CD14-positive monocyte (primary cell): Measurements from ENCODE around the gene DEK. TPM values are rescaled to one million over a fixed set of nuclear protein-coding genes. Genes with fewer than 3 reads are reported as not detected.

Experiments
- DNase-seq, 3 donors: peaks; one replicate each; pipeline ENCODE4 v3.0.0-alpha.2; 2011 to 2022
- H2AFZ ChIP-seq: 2 replicates; pipeline ENCODE4 v1.6.0; 2012; ENCODE audit warnings: mild to moderate bottlenecking, low read depth, low read length, inconsistent platforms; ENCODE audit not compliant: insufficient read depth, poor library complexity, severe bottlenecking
- H3K27ac ChIP-seq, 2 donors: 1 replicate in 1 of 2; 2 replicates in 1 of 2; pipeline ENCODE4 v1.5.1; 2012 to 2013; ENCODE audit warnings: low read length in 2 of 2, control low read depth in 1 of 2, inconsistent platforms in 1 of 2, low read depth in 1 of 2, mild to moderate bottlenecking in 1 of 2
- H3K27me3 ChIP-seq, 2 donors: one replicate each; pipeline versions ENCODE4 v1.6.0 to v1.6.1; 2011 to 2013; ENCODE audit warnings: low read length in 2 of 2; ENCODE audit not compliant: control insufficient read depth in 2 of 2, insufficient read depth in 2 of 2
- H3K36me3 ChIP-seq, 2 donors: replicated peaks in 1 of 2; 1 replicate in 1 of 2; 2 replicates in 1 of 2; pipeline versions ENCODE4 v1.5.1 to v1.6.1; 2012 to 2013; ENCODE audit warnings: low read length in 2 of 2, control low read depth in 1 of 2, inconsistent platforms in 1 of 2, mild to moderate bottlenecking in 1 of 2; ENCODE audit not compliant: insufficient read depth in 2 of 2, control insufficient read depth in 1 of 2
- H3K4me1 ChIP-seq, 2 donors: 1 replicate in 1 of 2; 2 replicates in 1 of 2; pipeline versions ENCODE4 v1.5.1 to v1.6.1; 2012 to 2013; ENCODE audit warnings: low read length in 2 of 2, control low read depth in 1 of 2, inconsistent platforms in 1 of 2, mild to moderate bottlenecking in 1 of 2, moderate library complexity in 1 of 2; ENCODE audit not compliant: insufficient read depth in 2 of 2, control insufficient read depth in 1 of 2
- H3K4me2 ChIP-seq: replicated peaks from 2 replicates; pipeline ENCODE3; 2012; ENCODE audit warnings: low read length, moderate library complexity, mild to moderate bottlenecking; ENCODE audit not compliant: poor library complexity, severe bottlenecking; ENCODE audit errors: extremely low read depth
- H3K4me3 ChIP-seq, 3 experiments: fragments of 200-600 bp in 1 of 3; sonication (generic) in 1 of 3; replicated peaks in 1 of 3; 1 replicate in 2 of 3; 2 replicates in 1 of 3; pipeline ENCODE4 v1.5.1; 2011 to 2013; ENCODE audit warnings: low read length in 3 of 3, mild to moderate bottlenecking in 3 of 3, control low read depth in 2 of 3, low read depth in 2 of 3, inconsistent platforms in 1 of 3, moderate library complexity in 1 of 3
- H3K79me2 ChIP-seq: 2 replicates; pipeline ENCODE4 v1.6.0; 2012; ENCODE audit warnings: mild to moderate bottlenecking, control low read depth, inconsistent platforms, low read length, moderate library complexity; ENCODE audit not compliant: insufficient read depth
- H3K9ac ChIP-seq: 2 replicates; pipeline ENCODE4 v1.6.0; 2017; ENCODE audit warnings: low read length, mild to moderate bottlenecking; ENCODE audit not compliant: insufficient read depth, poor library complexity, severe bottlenecking
- H3K9me3 ChIP-seq, 2 donors: replicated peaks in 1 of 2; 1 replicate in 1 of 2; 2 replicates in 1 of 2; pipeline versions ENCODE4 v1.5.1 to v1.6.1; 2012 to 2013; ENCODE audit warnings: low read length in 2 of 2, control low read depth in 1 of 2; ENCODE audit not compliant: control insufficient read depth in 1 of 2, insufficient read depth in 1 of 2
- H4K20me1 ChIP-seq: 2 replicates; pipeline ENCODE4 v1.6.0; 2012; ENCODE audit warnings: mild to moderate bottlenecking, low read length, control low read depth, moderate library complexity; ENCODE audit not compliant: insufficient read depth
- H3K27ac Mint-ChIP-seq, 7 donors: one replicate each; pipeline ENCODE4 v1.8.0; 2020; ENCODE audit warnings: mild to moderate bottlenecking in 7 of 7, mixed read lengths in 7 of 7, moderate library complexity in 6 of 7, inconsistent platforms in 2 of 7
- H3K27me3 Mint-ChIP-seq, 3 donors: one replicate each; pipeline ENCODE4 v1.8.0; 2021 to 2022; ENCODE audit warnings: low read depth in 3 of 3, mild to moderate bottlenecking in 3 of 3, mixed read lengths in 3 of 3, moderate library complexity in 3 of 3, inconsistent platforms in 1 of 3
- H3K36me3 Mint-ChIP-seq, 2 donors: one replicate each; pipeline ENCODE4 v1.8.0; 2020; ENCODE audit warnings: mixed read lengths in 2 of 2, inconsistent platforms in 1 of 2, mild to moderate bottlenecking in 1 of 2
- H3K4me1 Mint-ChIP-seq: one replicate; pipeline ENCODE4 v1.8.0; 2020; ENCODE audit warnings: mild to moderate bottlenecking, mixed read lengths
- H3K4me3 Mint-ChIP-seq, 2 donors: one replicate each; pipeline ENCODE4 v1.8.0; 2020; ENCODE audit warnings: mild to moderate bottlenecking in 2 of 2, mixed read lengths in 2 of 2, moderate library complexity in 1 of 2
- H3K9me3 Mint-ChIP-seq, 7 donors: one replicate each; pipeline ENCODE4 v1.8.0; 2020 to 2022; ENCODE audit warnings: mixed read lengths in 7 of 7, mild to moderate bottlenecking in 6 of 7, moderate library complexity in 6 of 7, inconsistent platforms in 2 of 7
- CTCF ChIP-seq: fragments of 200-600 bp; IDR thresholded peaks from one replicate; pipeline ENCODE4 v1.8.0; 2022; ENCODE audit warnings: antibody characterized with exemption, mild to moderate bottlenecking
- intact Hi-C, 2 donors: fragments of 100-400 bp; cut with micrococcal nuclease; formaldehyde crosslinking; loops; one replicate each; pipeline versions ENCODE4 v1.15.0 to v1.15.1; 2023
- polyA plus RNA-seq, 3 donors: library from polyadenylated mRNA; depleted of rRNA in 1 of 3; unstranded in 2 of 3; stranded (reverse) in 1 of 3; fragments of 300-500 nt in 2 of 3; fragments of >200 nt in 1 of 3; fragmentation: Illumina TruSeq in 2 of 3; gene quantifications; 1 replicate in 2 of 3; 2 replicates in 1 of 3; pipeline ENCODE4 v1.2.3, GENCODE V29; 2012 to 2021

The DEK gene
- polyA plus RNA-seq, 3 donors = 32.3 to 63.9 (median 56.5) TPM

GRCh38 chr6:18247002-18247401 is 17.3 kb downstream of the DEK start:
- peak overlapping the region in 1 of 7 donors; percentile 44 for H3K27ac Mint-ChIP-seq

GRCh38 chr6:18246205-18246604 is 18.1 kb downstream of the DEK start:
- Mint-ChIP-seq H3K27me3 (no peaks in the 10 kb centered on the region), H3K36me3 (peaks cover 63 to 80% of the 10 kb centered on the region in 2 donors), H3K27ac (peak overlapping the region in 2 of 7 donors; percentile 54 to 71), H3K4me1 (no peaks in the 10 kb centered on the region), H3K9me3 (no peaks in the 10 kb centered on the region), H3K4me3 (no peak overlapping the region)
- Histone ChIP-seq H3K4me2 (no peak overlapping the region), H4K20me1 (peaks cover 58% of the 10 kb centered on the region), H3K4me3 (no peak overlapping the region), H3K4me1 (no peaks in the 10 kb centered on the region), H3K79me2 (peaks cover 100% of the 10 kb centered on the region), H3K27me3 (no peaks in the 10 kb centered on the region), H3K9me3 (no peaks in the 10 kb centered on the region), H3K9ac (no peak overlapping the region), H3K27ac (no peak overlapping the region), H3K36me3 (peaks cover 83 to 100% of the 10 kb centered on the region in 2 donors), H2AFZ (no peak overlapping the region)
- TF ChIP-seq CTCF = no peak
- no peak for DNase-seq
- intact Hi-C loops = no loop called here

More at GRCh38 chr6:18247002-18247401, 17.3 kb downstream of the DEK start:
- Histone ChIP-seq H3K9ac (no peak overlapping the region), H3K36me3 (peaks cover 83 to 100% of the 10 kb centered on the region in 2 donors), H3K4me3 (no peak overlapping the region), H3K4me2 (no peak overlapping the region), H3K79me2 (peaks cover 100% of the 10 kb centered on the region), H2AFZ (no peak overlapping the region), H3K27me3 (no peaks in the 10 kb centered on the region), H4K20me1 (peaks cover 58% of the 10 kb centered on the region), H3K27ac (peak overlapping the region in 1 of 2 donors; percentile 17), H3K4me1 (no peaks in the 10 kb centered on the region), H3K9me3 (no peaks in the 10 kb centered on the region)
- peaks cover 70 to 85% of the 10 kb centered on the region in 2 donors for H3K36me3 Mint-ChIP-seq
- no peak for TF ChIP-seq CTCF
- H3K4me1 Mint-ChIP-seq = no peaks in the 10 kb centered on the region
- intact Hi-C loops = no loop called here
- no peaks in the 10 kb centered on the region for H3K27me3 Mint-ChIP-seq
- no peak overlapping the region for H3K4me3 Mint-ChIP-seq
- DNase-seq = no peak
- H3K9me3 Mint-ChIP-seq = no peaks in the 10 kb centered on the region
